ENCODE results near the gene ZDHHC14.

DNA sequence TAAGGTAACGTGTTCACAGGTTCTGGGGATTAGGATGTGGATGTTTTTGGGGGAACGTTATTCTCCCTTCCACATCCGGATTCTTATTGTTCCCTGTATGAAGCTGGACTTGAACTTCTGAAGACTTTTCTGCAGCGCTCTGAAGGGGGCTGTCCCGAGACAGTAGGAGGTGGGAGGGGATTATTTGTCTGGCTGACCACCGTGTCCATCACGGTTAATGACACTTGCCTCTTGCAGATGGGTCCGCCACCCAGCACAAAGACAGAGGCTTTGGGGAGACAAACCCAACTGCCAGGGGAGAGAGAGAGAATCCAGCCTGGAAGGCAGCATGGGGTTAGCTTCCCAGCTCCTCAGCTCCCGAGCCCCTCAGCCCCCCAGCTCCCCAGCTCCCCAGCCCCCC, 16.7 kb downstream of the ZDHHC14 start:
- no peak for TF ChIP-seq EZH2 (optimal IDR thresholded peaks at IDR 0.05; ENCODE audit: low read depth, low read length)
- TF ChIP-seq EZH2phosphoT487 (IDR thresholded peaks at IDR 0.05; ENCODE audit: low read length), result no peak
- TF ChIP-seq, protein P1, sequence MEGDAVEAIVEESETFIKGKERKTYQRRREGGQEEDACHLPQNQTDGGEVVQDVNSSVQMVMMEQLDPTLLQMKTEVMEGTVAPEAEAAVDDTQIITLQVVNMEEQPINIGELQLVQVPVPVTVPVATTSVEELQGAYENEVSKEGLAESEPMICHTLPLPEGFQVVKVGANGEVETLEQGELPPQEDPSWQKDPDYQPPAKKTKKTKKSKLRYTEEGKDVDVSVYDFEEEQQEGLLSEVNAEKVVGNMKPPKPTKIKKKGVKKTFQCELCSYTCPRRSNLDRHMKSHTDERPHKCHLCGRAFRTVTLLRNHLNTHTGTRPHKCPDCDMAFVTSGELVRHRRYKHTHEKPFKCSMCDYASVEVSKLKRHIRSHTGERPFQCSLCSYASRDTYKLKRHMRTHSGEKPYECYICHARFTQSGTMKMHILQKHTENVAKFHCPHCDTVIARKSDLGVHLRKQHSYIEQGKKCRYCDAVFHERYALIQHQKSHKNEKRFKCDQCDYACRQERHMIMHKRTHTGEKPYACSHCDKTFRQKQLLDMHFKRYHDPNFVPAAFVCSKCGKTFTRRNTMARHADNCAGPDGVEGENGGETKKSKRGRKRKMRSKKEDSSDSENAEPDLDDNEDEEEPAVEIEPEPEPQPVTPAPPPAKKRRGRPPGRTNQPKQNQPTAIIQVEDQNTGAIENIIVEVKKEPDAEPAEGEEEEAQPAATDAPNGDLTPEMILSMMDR (IDR thresholded peaks at IDR 0.05; ENCODE audit: low read length), result no peak
